Measurements from ENCODE around the gene EFCAB6.

DNA sequence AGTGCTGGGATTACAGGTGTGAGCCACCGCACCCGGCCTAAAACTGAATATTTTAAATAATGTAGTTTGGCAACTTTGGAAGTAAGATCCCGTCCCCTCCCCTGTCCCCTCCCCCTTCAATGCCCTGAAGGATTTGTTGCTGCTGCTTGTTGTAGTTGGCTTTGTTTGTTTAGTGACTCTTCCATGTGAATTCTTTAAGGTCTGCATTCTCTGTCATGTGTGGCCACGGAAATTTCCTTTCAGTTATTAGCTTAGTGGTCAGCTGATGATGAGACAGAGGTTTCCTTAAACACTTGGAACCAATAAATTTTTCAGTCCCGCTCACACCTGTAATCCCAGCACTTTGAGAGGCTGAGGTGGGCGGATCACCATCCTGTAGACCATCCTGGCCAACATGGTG, 290.4 kb downstream of the EFCAB6 start:
- TF ChIP-seq POLR2A (IDR thresholded peaks at IDR 0.05; ENCODE audit: low read depth, low read length) (no peak), POLR2AphosphoS5 (IDR thresholded peaks at IDR 0.05; ENCODE audit: low read depth, low read length) (no peak), TAF1 (IDR thresholded peaks at IDR 0.05; ENCODE audit: low read depth, low read length) (no peak)

All from GM12891 (cell line).